ENCODE results near the gene DTHD1. TPM values are rescaled to one million over a fixed set of nuclear protein-coding genes. Genes with fewer than 3 reads are reported as not detected.

The DTHD1 gene
- total RNA-seq, 1 experiment from 2014 or later: not detected

DNA sequence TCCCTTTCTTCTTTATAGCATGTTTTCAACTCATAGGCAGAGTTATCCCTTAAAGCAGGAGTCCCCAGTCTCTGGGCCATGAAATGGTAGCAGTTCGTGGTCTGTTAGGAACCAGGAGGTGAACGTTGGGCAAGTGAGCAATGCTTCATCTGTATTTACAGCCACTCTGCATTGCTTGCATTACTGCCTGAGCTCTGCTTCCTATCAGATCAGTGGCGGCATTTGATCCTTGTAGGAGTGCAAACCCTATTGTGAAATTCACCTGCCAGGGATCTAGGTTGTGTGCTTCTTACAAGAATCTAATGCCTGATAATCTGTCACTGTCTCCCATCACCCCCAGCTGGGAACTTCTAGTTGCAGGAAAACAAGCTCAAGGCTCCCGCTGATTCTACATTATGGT is 39.8 kb downstream of the DTHD1 start:
- Histone ChIP-seq H3K4me3 (ENCODE audit: low read depth, low read length, poor library complexity, severe bottlenecking) (no peak overlapping the region), H3K27me3 (replicated peaks; ENCODE audit: insufficient read depth, low read depth, low read length, poor library complexity) (no peaks in the 10 kb centered on the region), H3K4me1 (ENCODE audit: insufficient read depth, low read length, poor library complexity, severe bottlenecking) (no peaks in the 10 kb centered on the region), H3K9me3 (ENCODE audit: low read depth, low read length, poor library complexity, severe bottlenecking) (no peaks in the 10 kb centered on the region), H3K36me3 (ENCODE audit: insufficient read depth, low read length, poor library complexity, severe bottlenecking) (no peaks in the 10 kb centered on the region), H3K27ac (ENCODE audit: low read depth, low read length, poor library complexity, severe bottlenecking) (no peak overlapping the region)
- no peak for DNase-seq (ENCODE audit: low spot score)
- BruUV-seq (replicated peaks): no TSS peak
- TF ChIP-seq CTCF (conservative IDR thresholded peaks at IDR 0.05; ENCODE audit: low read depth, low read length) (no peak), EZH2 (IDR thresholded peaks at IDR 0.05; ENCODE audit: borderline replicate concordance, low read depth, low read length, poor library complexity, severe bottlenecking) (no peak)
- ChIA-PET POLR2A (ENCODE audit: low non-redundant PET) (no interaction called here), CTCF (no interaction called here)
- intact Hi-C loops (cut with micrococcal nuclease; ENCODE audit: unreplicated experiment): no loop called here

DNA sequence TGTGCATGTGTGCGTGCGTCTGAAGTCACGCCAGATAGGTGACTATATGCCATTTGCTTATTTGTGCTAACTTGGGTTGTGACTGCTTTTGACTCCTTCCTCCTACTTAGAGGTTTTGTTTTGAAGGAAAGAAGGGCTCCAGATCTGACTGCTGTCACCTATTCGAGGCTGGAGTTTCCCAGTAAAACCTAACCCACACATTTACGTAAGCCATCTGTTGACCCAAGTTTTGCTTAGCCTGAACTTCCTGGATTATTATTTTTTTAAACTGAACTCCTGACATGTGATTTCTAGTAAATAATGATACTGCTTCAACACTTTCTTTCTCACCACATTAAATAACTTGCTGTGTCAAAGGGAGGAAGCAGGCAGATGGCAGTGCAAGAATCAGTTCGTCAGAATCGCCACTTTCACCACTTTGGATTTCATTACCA is 41.5 kb downstream of the DTHD1 start:
- Histone ChIP-seq H3K4me1 (ENCODE audit: insufficient read depth, low read length, poor library complexity, severe bottlenecking) (no peaks in the 10 kb centered on the region), H3K4me3 (ENCODE audit: low read depth, low read length, poor library complexity, severe bottlenecking) (no peak overlapping the region), H3K36me3 (ENCODE audit: insufficient read depth, low read length, poor library complexity, severe bottlenecking) (no peaks in the 10 kb centered on the region), H3K27ac (ENCODE audit: low read depth, low read length, poor library complexity, severe bottlenecking) (no peak overlapping the region), H3K9me3 (ENCODE audit: low read depth, low read length, poor library complexity, severe bottlenecking) (no peaks in the 10 kb centered on the region), H3K27me3 (replicated peaks; ENCODE audit: insufficient read depth, low read depth, low read length, poor library complexity) (no peaks in the 10 kb centered on the region)
- DNase-seq (ENCODE audit: low spot score): no peak
- TF ChIP-seq EZH2 (IDR thresholded peaks at IDR 0.05; ENCODE audit: borderline replicate concordance, low read depth, low read length, poor library complexity, severe bottlenecking) (no peak), CTCF (conservative IDR thresholded peaks at IDR 0.05; ENCODE audit: low read depth, low read length) (no peak)
- POLR2A ChIA-PET (ENCODE audit: low non-redundant PET): no interaction called here
- CTCF ChIA-PET: no interaction called here
- intact Hi-C loops (cut with micrococcal nuclease; ENCODE audit: unreplicated experiment): no loop called here
- no TSS peak for BruUV-seq (replicated peaks)

GRCh38 chr4:36323816-36324419 is 42.5 kb downstream of the DTHD1 start:
- POLR2A ChIA-PET (ENCODE audit: low non-redundant PET): no interaction called here
- Histone ChIP-seq H3K27me3 (replicated peaks; ENCODE audit: insufficient read depth, low read depth, low read length, poor library complexity) (no peaks in the 10 kb centered on the region), H3K4me1 (ENCODE audit: insufficient read depth, low read length, poor library complexity, severe bottlenecking) (no peaks in the 10 kb centered on the region), H3K4me3 (ENCODE audit: low read depth, low read length, poor library complexity, severe bottlenecking) (no peak overlapping the region), H3K9me3 (ENCODE audit: low read depth, low read length, poor library complexity, severe bottlenecking) (no peaks in the 10 kb centered on the region), H3K27ac (ENCODE audit: low read depth, low read length, poor library complexity, severe bottlenecking) (no peak overlapping the region), H3K36me3 (ENCODE audit: insufficient read depth, low read length, poor library complexity, severe bottlenecking) (no peaks in the 10 kb centered on the region)
- CTCF ChIA-PET: no interaction called here
- no TSS peak for BruUV-seq (replicated peaks)
- DNase-seq (ENCODE audit: low spot score): no peak
- intact Hi-C loops (cut with micrococcal nuclease; ENCODE audit: unreplicated experiment): no loop called here
- TF ChIP-seq EZH2 (IDR thresholded peaks at IDR 0.05; ENCODE audit: borderline replicate concordance, low read depth, low read length, poor library complexity, severe bottlenecking) (no peak), CTCF (conservative IDR thresholded peaks at IDR 0.05; ENCODE audit: low read depth, low read length) (no peak)

Data from A673 (cell line).